Measurements from ENCODE around the gene MYO3B. TPM values are rescaled to one million over a fixed set of nuclear protein-coding genes. Genes with fewer than 3 reads are reported as not detected.

The MYO3B gene
- total RNA-seq, 4 donors from 2014 or later: 6.0 to 7.4 (median 7.2) TPM

GRCh38 chr2:170462433-170463205 lies 284.7 kb downstream of the MYO3B start:
- no peaks in the 10 kb centered on the region for H3K4me1 ChIP-seq
- intact Hi-C loops (cut with DNase I): no loop called here
- H3K27ac ChIP-seq: no peak overlapping the region
- no peak for TF ChIP-seq POLR2A (IDR thresholded peaks at IDR 0.05)
- no peak for TF ChIP-seq CTCF (IDR thresholded peaks at IDR 0.05)
- 65 to 76% methylated on average over 8 of the region's 8 CpGs for WGBS, 2 donors
- no peaks in the 10 kb centered on the region for H3K36me3 ChIP-seq
- no peaks in the 10 kb centered on the region for H3K27me3 ChIP-seq
- DNase-seq: no peak
- no peaks in the 10 kb centered on the region for H3K9me3 ChIP-seq
- H3K4me3 ChIP-seq (replicated peaks in 1 of 3): no peak overlapping the region

- H3K9me3 ChIP-seq: no peaks in the 10 kb centered on the region
- TF ChIP-seq POLR2A (IDR thresholded peaks at IDR 0.05): no peak
- TF ChIP-seq CTCF (IDR thresholded peaks at IDR 0.05): no peak
- no peak for DNase-seq
- H3K27me3 ChIP-seq: no peaks in the 10 kb centered on the region
- H3K4me1 ChIP-seq: no peaks in the 10 kb centered on the region
- no peaks in the 10 kb centered on the region for H3K36me3 ChIP-seq
- 96 to 100% methylated on average over 4 of the region's 4 CpGs for WGBS, 2 donors
- intact Hi-C loops (cut with DNase I): no loop called here
- H3K27ac ChIP-seq: no peak overlapping the region
- H3K4me3 ChIP-seq (replicated peaks in 1 of 3): no peak overlapping the region
Measured at GRCh38 chr2:170463206-170463537, 285.2 kb downstream of the MYO3B start.

GRCh38 chr2:170464268-170464667 lies 286.3 kb downstream of the MYO3B start:
- WGBS, 2 donors: 92 to 94% methylated on average over 5 of the region's 5 CpGs
- Histone ChIP-seq H3K36me3 (no peaks in the 10 kb centered on the region), H3K27me3 (no peaks in the 10 kb centered on the region), H3K27ac (no peak overlapping the region), H3K4me1 (no peaks in the 10 kb centered on the region), H3K9me3 (no peaks in the 10 kb centered on the region), H3K4me3 (replicated peaks in 1 of 3) (no peak overlapping the region)
- TF ChIP-seq POLR2A (IDR thresholded peaks at IDR 0.05): no peak
- no peak for TF ChIP-seq CTCF (IDR thresholded peaks at IDR 0.05)
- intact Hi-C loops (cut with DNase I): no loop called here
- DNase-seq: no peak

- H3K27ac ChIP-seq: no peak overlapping the region
- DNase-seq: no peak
- no peaks in the 10 kb centered on the region for H3K36me3 ChIP-seq
- no peaks in the 10 kb centered on the region for H3K4me1 ChIP-seq
- H3K27me3 ChIP-seq: no peaks in the 10 kb centered on the region
- TF ChIP-seq CTCF (IDR thresholded peaks at IDR 0.05): no peak
- no peak for TF ChIP-seq POLR2A (IDR thresholded peaks at IDR 0.05)
- 82 to 87% methylated on average over 4 of the region's 4 CpGs for WGBS, 2 donors
- no peak overlapping the region for H3K4me3 ChIP-seq (replicated peaks in 1 of 3)
- H3K9me3 ChIP-seq: no peaks in the 10 kb centered on the region
- intact Hi-C loops (cut with DNase I): no loop called here
Measured at GRCh38 chr2:170465241-170465640, 287.3 kb downstream of the MYO3B start.

- Histone ChIP-seq H3K27ac (no peak overlapping the region), H3K4me1 (no peaks in the 10 kb centered on the region), H3K9me3 (no peaks in the 10 kb centered on the region), H3K36me3 (no peaks in the 10 kb centered on the region), H3K27me3 (no peaks in the 10 kb centered on the region), H3K4me3 (replicated peaks in 1 of 3) (no peak overlapping the region)
- intact Hi-C loops (cut with DNase I): no loop called here
- no peak for DNase-seq
- WGBS, 2 donors: 93 to 95% methylated on average over 8 of the region's 8 CpGs
- TF ChIP-seq POLR2A (IDR thresholded peaks at IDR 0.05): no peak
Measured at GRCh38 chr2:170466632-170467031, 288.7 kb downstream of the MYO3B start.
